Adrenal gland (tissue), 5 donors: ENCODE measurements around the gene TXNRD2.

Source experiments
- POLR2A ChIP-seq, 2 donors: fragments of 450-650 bp; IDR thresholded peaks; one replicate each; pipeline ENCODE4 v1.6.1; 2017; ENCODE audit warnings: antibody characterized with exemption in 2 of 2, mild to moderate bottlenecking in 2 of 2, moderate library complexity in 1 of 2
- TF ChIP-seq, protein P1 (sequence below), 6 experiments: fragments of 450-650 bp in 4 of 6; fragments of 200-600 bp in 2 of 6; sonication (generic) in 1 of 6; IDR thresholded peaks; 1 replicate in 5 of 6; 2 replicates in 1 of 6; pipeline versions ENCODE4 v1.5.1 to v1.8.0; 2016 to 2021; ENCODE audit warnings: antibody characterized with exemption in 6 of 6, mild to moderate bottlenecking in 2 of 6, moderate library complexity in 1 of 6
- donor health status: DM: no; HTN: no; CAD: no.

GRCh38 chr22:19914201-19914943, 27.2 kb downstream of the TXNRD2 start:
- TF ChIP-seq, protein P1, sequence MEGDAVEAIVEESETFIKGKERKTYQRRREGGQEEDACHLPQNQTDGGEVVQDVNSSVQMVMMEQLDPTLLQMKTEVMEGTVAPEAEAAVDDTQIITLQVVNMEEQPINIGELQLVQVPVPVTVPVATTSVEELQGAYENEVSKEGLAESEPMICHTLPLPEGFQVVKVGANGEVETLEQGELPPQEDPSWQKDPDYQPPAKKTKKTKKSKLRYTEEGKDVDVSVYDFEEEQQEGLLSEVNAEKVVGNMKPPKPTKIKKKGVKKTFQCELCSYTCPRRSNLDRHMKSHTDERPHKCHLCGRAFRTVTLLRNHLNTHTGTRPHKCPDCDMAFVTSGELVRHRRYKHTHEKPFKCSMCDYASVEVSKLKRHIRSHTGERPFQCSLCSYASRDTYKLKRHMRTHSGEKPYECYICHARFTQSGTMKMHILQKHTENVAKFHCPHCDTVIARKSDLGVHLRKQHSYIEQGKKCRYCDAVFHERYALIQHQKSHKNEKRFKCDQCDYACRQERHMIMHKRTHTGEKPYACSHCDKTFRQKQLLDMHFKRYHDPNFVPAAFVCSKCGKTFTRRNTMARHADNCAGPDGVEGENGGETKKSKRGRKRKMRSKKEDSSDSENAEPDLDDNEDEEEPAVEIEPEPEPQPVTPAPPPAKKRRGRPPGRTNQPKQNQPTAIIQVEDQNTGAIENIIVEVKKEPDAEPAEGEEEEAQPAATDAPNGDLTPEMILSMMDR (IDR thresholded peaks at IDR 0.05), result no peak
- no peak for TF ChIP-seq POLR2A (IDR thresholded peaks at IDR 0.05)
